Psoas muscle (tissue), 8 donors: ENCODE data around the gene PPP2R1B. TPM values are rescaled to one million over a fixed set of nuclear protein-coding genes. Genes with fewer than 3 reads are reported as not detected.

Experiments used
- ATAC-seq, 4 donors: fragments of 200-7000 bp; cut with Tn5 transposase; one replicate each; pipeline ENCODE4 v1.9.1; 2020; ENCODE audit warnings: moderate library complexity in 3 of 4, mild to moderate bottlenecking in 2 of 4
- DNase-seq, 2 donors: peaks; one replicate each; pipeline ENCODE4 v3.0.0-alpha.2; 2020
- H3K27ac ChIP-seq: fragments of 200-600 bp; one replicate; pipeline ENCODE4 v1.8.0; 2022
- H3K27me3 ChIP-seq, 3 donors: fragments of 200-600 bp in 1 of 3; one replicate each; pipeline versions ENCODE4 v1.6.1 to v1.8.0; 2013 to 2022; ENCODE audit warnings: low read length in 2 of 3, mild to moderate bottlenecking in 2 of 3, moderate library complexity in 1 of 3; ENCODE audit not compliant: insufficient read depth in 3 of 3
- H3K36me3 ChIP-seq, 2 donors: fragments of 200-600 bp in 1 of 2; one replicate each; pipeline versions ENCODE4 v1.6.1 to v1.8.0; 2013 to 2022; ENCODE audit warnings: low read depth in 1 of 2, mild to moderate bottlenecking in 1 of 2, moderate library complexity in 1 of 2; ENCODE audit not compliant: insufficient read depth in 1 of 2
- H3K4me1 ChIP-seq: fragments of 200-600 bp; one replicate; pipeline ENCODE4 v1.8.0; 2022
- H3K4me3 ChIP-seq: fragments of 200-600 bp; one replicate; pipeline ENCODE4 v1.8.0; 2022; ENCODE audit warnings: mild to moderate bottlenecking
- H3K9me3 ChIP-seq: fragments of 200-600 bp; one replicate; pipeline ENCODE4 v1.8.0; 2022
- CTCF ChIP-seq: fragments of 200-600 bp; IDR thresholded peaks from one replicate; pipeline ENCODE4 v1.8.0; 2022; ENCODE audit warnings: antibody characterized with exemption
- WGBS, 3 donors: extraction: QIAGEN DNeasy Blood & Tissue Kit; methylation state at CpG; one replicate each; pipeline versions ENCODE4 v1.1.6 to v1.1.7; 2013; 5-methylcytosine and 5-hydroxymethylcytosine counted together
- intact Hi-C, 2 donors: fragments of 100-400 bp; cut with DNase I; formaldehyde crosslinking; loops; one replicate each; pipeline versions ENCODE4 v1.11.0 to v1.14.2; 2022
- polyA plus RNA-seq, 3 donors: library from polyadenylated mRNA; stranded (reverse); fragments of 200-250 nt; gene quantifications; one replicate each; pipeline ENCODE4 v1.2.3, GENCODE V29; 2013
- total RNA-seq, 4 donors: library from RNA; stranded (reverse); fragmentation: NEBNext Ultra II Directional in 2 of 4; extraction: Animal tissue kit (Norgen Biotek cat#: 25700) in 2 of 4; gene quantifications; one replicate each; pipeline versions ENCODE4 v1.2.1 to v1.2.4, GENCODE V29; 2021 to 2023
- donor health status: healthy with polysubstance abuse.
- donor health status: DM: no; HTN: no; CAD: no; lungs with moderate emphysema.
- donor health status: Bipolar disorder and iron deficiency.
- donor health status: healthy.
- donor health status: DM: yes; HTN: yes; CAD: no.
- donor health status: DM: no; HTN: no; CAD: no.
- donor health status: DM: no; HTN: no; CAD: no.
- donor health status: DM: yes; HTN: yes; CAD: no.

Gene PPP2R1B
- total and polyA plus RNA-seq, 7 donors, result 6.6 to 18.8 (median 10.7) TPM

- no peaks in the 10 kb centered on the region for H3K9me3 ChIP-seq
- H3K27ac ChIP-seq, result peak overlapping the region; percentile 70
- H3K4me1 ChIP-seq, result peaks cover 11% of the 10 kb centered on the region
- TF ChIP-seq CTCF, result no peak
- 31 to 45% (median 41%) methylated on average over 5 of the region's 5 CpGs for WGBS, 3 donors
- DNase-seq (peak in 1 of 2 donors; percentile 41), ATAC-seq (peak; percentile 77 to 87 (median 84))
- no peaks in the 10 kb centered on the region for H3K36me3 ChIP-seq
- H3K4me3 ChIP-seq, result no peak overlapping the region
- intact Hi-C loops, result no loop called here
- no peaks in the 10 kb centered on the region for H3K27me3 ChIP-seq
Measured at GRCh38 chr11:111793863-111794262, 27.7 kb upstream of the PPP2R1B start.

- no peaks in the 10 kb centered on the region for H3K27me3 ChIP-seq
- H3K4me1 ChIP-seq, result peaks cover 19% of the 10 kb centered on the region
- WGBS, 3 donors, result 85 to 91% (median 91%) methylated on average over 6 of the region's 6 CpGs
- no peak for ATAC-seq
- H3K27ac ChIP-seq, result peak overlapping the region; percentile 70
- H3K9me3 ChIP-seq, result no peaks in the 10 kb centered on the region
- intact Hi-C loops, result no loop called here
- TF ChIP-seq CTCF, result no peak
- no peak overlapping the region for H3K4me3 ChIP-seq
- no peak for DNase-seq
- no peaks in the 10 kb centered on the region for H3K36me3 ChIP-seq
Measured at GRCh38 chr11:111792955-111793500, 26.8 kb upstream of the PPP2R1B start.

GRCh38 chr11:111792314-111792713, 26.1 kb upstream of the PPP2R1B start:
- ATAC-seq, result no peak
- Histone ChIP-seq H3K36me3 (no peaks in the 10 kb centered on the region), H3K9me3 (no peaks in the 10 kb centered on the region), H3K27me3 (no peaks in the 10 kb centered on the region), H3K4me3 (no peak overlapping the region), H3K27ac (no peak overlapping the region), H3K4me1 (peaks cover 19% of the 10 kb centered on the region)
- intact Hi-C loops, result no loop called here
- no peak for TF ChIP-seq CTCF
- no peak for DNase-seq
- WGBS, 3 donors, result 99 to 100% (median 100%) methylated on average over 1 of the region's 1 CpG

- no peak for TF ChIP-seq CTCF
- Histone ChIP-seq H3K4me1 (peaks cover 36% of the 10 kb centered on the region), H3K4me3 (peak overlapping the region; percentile 11), H3K27me3 (no peaks in the 10 kb centered on the region), H3K27ac (peak overlapping the region; percentile 90), H3K36me3 (peaks cover 0 to 12% of the 10 kb centered on the region in 2 donors), H3K9me3 (no peaks in the 10 kb centered on the region)
- intact Hi-C loops, result no loop called here
- WGBS, 3 donors, result 29 to 33% (median 30%) methylated on average over 2 of the region's 2 CpGs
- DNase-seq (no peak), ATAC-seq (peak; percentile 48 to 73 (median 70))
Measured at GRCh38 chr11:111788464-111788863, 22.3 kb upstream of the PPP2R1B start.

- H3K9me3 ChIP-seq, result no peaks in the 10 kb centered on the region
- H3K36me3 ChIP-seq, result peaks cover 0 to 16% of the 10 kb centered on the region in 2 donors
- no peaks in the 10 kb centered on the region for H3K27me3 ChIP-seq
- ATAC-seq, result peak; percentile 95 to 96 (median 96)
- H3K4me1 ChIP-seq, result peaks cover 36% of the 10 kb centered on the region
- peak overlapping the region; percentile 90 for H3K27ac ChIP-seq
- H3K4me3 ChIP-seq, result peak overlapping the region; percentile 11
- intact Hi-C loops, result no loop called here
- peak; percentile 47 to 72 for DNase-seq
- whole genome bisulfite sequencing, 3 donors, result 25 to 27% (median 27%) methylated on average over 2 of the region's 2 CpGs
- no peak for TF ChIP-seq CTCF
Measured at GRCh38 chr11:111788051-111788450, 21.9 kb upstream of the PPP2R1B start.
